Right ventricle myocardium superior (tissue), 1 donor: Measurements from ENCODE around the gene TPPP2. TPM values are rescaled to one million over a fixed set of nuclear protein-coding genes. Genes with fewer than 3 reads are reported as not detected.

Source experiments
- microRNA-seq: library from miRNA; unstranded; fragments of <30 nt; microRNA quantifications from one replicate; pipeline ENCODE4 v1.2.0, GENCODE V29; 2020
- total RNA-seq: library from RNA; stranded (reverse); fragmentation: NEBNext Ultra II Directional; extraction: Animal tissue kit (Norgen Biotek cat#: 25700); gene quantifications from one replicate; pipeline ENCODE4 v1.2.1, GENCODE V29; 2021
- donor health status: DM: no; HTN: yes; CAD: no; lungs with severe emphysema.

Gene TPPP2
- total RNA-seq, 1 donor from 2014 or later, result 0.81 TPM

Small RNAs within 50 kb of the gene (microRNA-seq; reads per million reads assigned to microRNA genes)
- gene MIR6717, result not detected

Other genes with a start within 250 kb of the TPPP2 start
- gene RNASE6, start 248.9 kb upstream of the TPPP2 start, total RNA-seq, result 6.4 TPM
- gene RNASE1, start 227.4 kb upstream of the TPPP2 start, total RNA-seq, result 317 TPM
- not detected for gene RNASE3, start 138.8 kb upstream of the TPPP2 start, total RNA-seq
- gene RNASE2, start 74.7 kb upstream of the TPPP2 start, total RNA-seq, result 2.5 TPM
- 41.7 TPM for gene METTL17, start 40.2 kb upstream of the TPPP2 start, total RNA-seq
- gene SLC39A2, start 30.9 kb upstream of the TPPP2 start, total RNA-seq, result not detected
- 327 TPM for gene NDRG2, start 5.2 kb upstream of the TPPP2 start, total RNA-seq
- not detected for gene RNASE13, start 4.6 kb downstream of the TPPP2 start, total RNA-seq
- not detected for gene RNASE7, start 12.1 kb downstream of the TPPP2 start, total RNA-seq
- not detected for gene RNASE8, start 27.6 kb downstream of the TPPP2 start, total RNA-seq
- 21.2 TPM for gene ARHGEF40, start 40.1 kb downstream of the TPPP2 start, total RNA-seq
- gene ZNF219, start 68.4 kb downstream of the TPPP2 start, total RNA-seq, result 50.0 TPM
- 0.43 TPM for gene TMEM253, start 70.8 kb downstream of the TPPP2 start, total RNA-seq
- gene OR5AU1, start 125.8 kb downstream of the TPPP2 start, total RNA-seq, result not detected
- gene HNRNPC, start 239.2 kb downstream of the TPPP2 start, total RNA-seq, result 238 TPM
- gene RPGRIP1, start 249.9 kb downstream of the TPPP2 start, total RNA-seq, result 0.27 TPM